ENCODE results near the gene ANKS6. TPM values are rescaled to one million over a fixed set of nuclear protein-coding genes. Genes with fewer than 3 reads are reported as not detected.

Gene ANKS6
- total and polyA plus RNA-seq, 2 of the 8 experiments (the other 6 are each of a cell fraction or from before 2014, with no cell fraction given) = 34.1 to 56.3 TPM

DNA sequence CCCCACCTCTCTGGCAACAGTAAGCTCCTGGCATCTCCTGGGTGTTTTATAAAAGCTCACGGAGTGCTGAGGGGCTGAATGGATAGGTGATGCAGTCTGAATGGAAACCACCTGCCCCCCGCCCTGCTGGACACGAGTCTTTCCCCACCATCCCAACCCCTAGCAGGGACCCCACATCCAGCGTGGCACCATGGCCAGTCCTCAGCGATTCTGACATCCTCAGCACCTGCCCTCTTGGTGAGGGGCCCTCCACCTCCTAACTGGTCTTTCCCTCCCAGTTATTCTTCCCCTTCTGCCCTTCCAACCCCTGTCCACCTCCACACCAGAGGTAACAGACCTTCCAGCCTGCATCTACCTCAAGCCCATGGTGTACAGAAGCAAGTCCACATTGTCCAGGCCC, 48.9 kb downstream of the ANKS6 start (continued):
- no peak for TF ChIP-seq RXRA (IDR thresholded peaks at IDR 0.05; ENCODE audit: insufficient read depth, low read depth, low read length)
- TF ChIP-seq HDAC2 (IDR thresholded peaks at IDR 0.05; ENCODE audit: borderline replicate concordance in 1 of 2, low read depth in 2 of 2, low read length in 2 of 2) = no peak
- TF ChIP-seq, protein P1, sequence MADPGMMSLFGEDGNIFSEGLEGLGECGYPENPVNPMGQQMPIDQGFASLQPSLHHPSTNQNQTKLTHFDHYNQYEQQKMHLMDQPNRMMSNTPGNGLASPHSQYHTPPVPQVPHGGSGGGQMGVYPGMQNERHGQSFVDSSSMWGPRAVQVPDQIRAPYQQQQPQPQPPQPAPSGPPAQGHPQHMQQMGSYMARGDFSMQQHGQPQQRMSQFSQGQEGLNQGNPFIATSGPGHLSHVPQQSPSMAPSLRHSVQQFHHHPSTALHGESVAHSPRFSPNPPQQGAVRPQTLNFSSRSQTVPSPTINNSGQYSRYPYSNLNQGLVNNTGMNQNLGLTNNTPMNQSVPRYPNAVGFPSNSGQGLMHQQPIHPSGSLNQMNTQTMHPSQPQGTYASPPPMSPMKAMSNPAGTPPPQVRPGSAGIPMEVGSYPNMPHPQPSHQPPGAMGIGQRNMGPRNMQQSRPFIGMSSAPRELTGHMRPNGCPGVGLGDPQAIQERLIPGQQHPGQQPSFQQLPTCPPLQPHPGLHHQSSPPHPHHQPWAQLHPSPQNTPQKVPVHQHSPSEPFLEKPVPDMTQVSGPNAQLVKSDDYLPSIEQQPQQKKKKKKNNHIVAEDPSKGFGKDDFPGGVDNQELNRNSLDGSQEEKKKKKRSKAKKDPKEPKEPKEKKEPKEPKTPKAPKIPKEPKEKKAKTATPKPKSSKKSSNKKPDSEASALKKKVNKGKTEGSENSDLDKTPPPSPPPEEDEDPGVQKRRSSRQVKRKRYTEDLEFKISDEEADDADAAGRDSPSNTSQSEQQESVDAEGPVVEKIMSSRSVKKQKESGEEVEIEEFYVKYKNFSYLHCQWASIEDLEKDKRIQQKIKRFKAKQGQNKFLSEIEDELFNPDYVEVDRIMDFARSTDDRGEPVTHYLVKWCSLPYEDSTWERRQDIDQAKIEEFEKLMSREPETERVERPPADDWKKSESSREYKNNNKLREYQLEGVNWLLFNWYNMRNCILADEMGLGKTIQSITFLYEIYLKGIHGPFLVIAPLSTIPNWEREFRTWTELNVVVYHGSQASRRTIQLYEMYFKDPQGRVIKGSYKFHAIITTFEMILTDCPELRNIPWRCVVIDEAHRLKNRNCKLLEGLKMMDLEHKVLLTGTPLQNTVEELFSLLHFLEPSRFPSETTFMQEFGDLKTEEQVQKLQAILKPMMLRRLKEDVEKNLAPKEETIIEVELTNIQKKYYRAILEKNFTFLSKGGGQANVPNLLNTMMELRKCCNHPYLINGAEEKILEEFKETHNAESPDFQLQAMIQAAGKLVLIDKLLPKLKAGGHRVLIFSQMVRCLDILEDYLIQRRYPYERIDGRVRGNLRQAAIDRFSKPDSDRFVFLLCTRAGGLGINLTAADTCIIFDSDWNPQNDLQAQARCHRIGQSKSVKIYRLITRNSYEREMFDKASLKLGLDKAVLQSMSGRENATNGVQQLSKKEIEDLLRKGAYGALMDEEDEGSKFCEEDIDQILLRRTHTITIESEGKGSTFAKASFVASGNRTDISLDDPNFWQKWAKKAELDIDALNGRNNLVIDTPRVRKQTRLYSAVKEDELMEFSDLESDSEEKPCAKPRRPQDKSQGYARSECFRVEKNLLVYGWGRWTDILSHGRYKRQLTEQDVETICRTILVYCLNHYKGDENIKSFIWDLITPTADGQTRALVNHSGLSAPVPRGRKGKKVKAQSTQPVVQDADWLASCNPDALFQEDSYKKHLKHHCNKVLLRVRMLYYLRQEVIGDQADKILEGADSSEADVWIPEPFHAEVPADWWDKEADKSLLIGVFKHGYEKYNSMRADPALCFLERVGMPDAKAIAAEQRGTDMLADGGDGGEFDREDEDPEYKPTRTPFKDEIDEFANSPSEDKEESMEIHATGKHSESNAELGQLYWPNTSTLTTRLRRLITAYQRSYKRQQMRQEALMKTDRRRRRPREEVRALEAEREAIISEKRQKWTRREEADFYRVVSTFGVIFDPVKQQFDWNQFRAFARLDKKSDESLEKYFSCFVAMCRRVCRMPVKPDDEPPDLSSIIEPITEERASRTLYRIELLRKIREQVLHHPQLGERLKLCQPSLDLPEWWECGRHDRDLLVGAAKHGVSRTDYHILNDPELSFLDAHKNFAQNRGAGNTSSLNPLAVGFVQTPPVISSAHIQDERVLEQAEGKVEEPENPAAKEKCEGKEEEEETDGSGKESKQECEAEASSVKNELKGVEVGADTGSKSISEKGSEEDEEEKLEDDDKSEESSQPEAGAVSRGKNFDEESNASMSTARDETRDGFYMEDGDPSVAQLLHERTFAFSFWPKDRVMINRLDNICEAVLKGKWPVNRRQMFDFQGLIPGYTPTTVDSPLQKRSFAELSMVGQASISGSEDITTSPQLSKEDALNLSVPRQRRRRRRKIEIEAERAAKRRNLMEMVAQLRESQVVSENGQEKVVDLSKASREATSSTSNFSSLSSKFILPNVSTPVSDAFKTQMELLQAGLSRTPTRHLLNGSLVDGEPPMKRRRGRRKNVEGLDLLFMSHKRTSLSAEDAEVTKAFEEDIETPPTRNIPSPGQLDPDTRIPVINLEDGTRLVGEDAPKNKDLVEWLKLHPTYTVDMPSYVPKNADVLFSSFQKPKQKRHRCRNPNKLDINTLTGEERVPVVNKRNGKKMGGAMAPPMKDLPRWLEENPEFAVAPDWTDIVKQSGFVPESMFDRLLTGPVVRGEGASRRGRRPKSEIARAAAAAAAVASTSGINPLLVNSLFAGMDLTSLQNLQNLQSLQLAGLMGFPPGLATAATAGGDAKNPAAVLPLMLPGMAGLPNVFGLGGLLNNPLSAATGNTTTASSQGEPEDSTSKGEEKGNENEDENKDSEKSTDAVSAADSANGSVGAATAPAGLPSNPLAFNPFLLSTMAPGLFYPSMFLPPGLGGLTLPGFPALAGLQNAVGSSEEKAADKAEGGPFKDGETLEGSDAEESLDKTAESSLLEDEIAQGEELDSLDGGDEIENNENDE (IDR thresholded peaks at IDR 0.05; ENCODE audit: insufficient replicate concordance, low read length) = no peak
- no peak for TF ChIP-seq CEBPB (IDR thresholded peaks at IDR 0.05; ENCODE audit: low read depth, low read length)
- TF ChIP-seq GTF2F1 (IDR thresholded peaks at IDR 0.05; ENCODE audit: borderline replicate concordance, low read depth, low read length) = no peak
- TF ChIP-seq POLR2AphosphoS5 (IDR thresholded peaks at IDR 0.05; ENCODE audit: low read depth, low read length) = no peak
- no peak for TF ChIP-seq SUZ12 (IDR thresholded peaks at IDR 0.05; ENCODE audit: low read length)

Measured in H1 (cell line).